GM23248 (cell line): ENCODE results near the gene C10orf88.

Source experiments
- EZH2 ChIP-seq: fragments of 200-600 bp; sonication (generic); IDR thresholded peaks from 2 replicates; pipeline ENCODE4 v1.6.1; 2018; ENCODE audit warnings: antibody characterized with exemption, mild to moderate bottlenecking; ENCODE audit not compliant: insufficient read depth, poor library complexity, severe bottlenecking
- EZH2phosphoT487 ChIP-seq: fragments of 200-600 bp; sonication (generic); IDR thresholded peaks from 2 replicates; pipeline ENCODE4 v1.6.1; 2018; ENCODE audit warnings: antibody characterized with exemption, moderate library complexity, mild to moderate bottlenecking, low read depth; ENCODE audit not compliant: insufficient read depth

GRCh38 chr10:122954731-122955050 is 664 bp upstream of the C10orf88 start:
- TF ChIP-seq EZH2 (no peak), EZH2phosphoT487 (no peak)
